Suprapubic skin (tissue), 4 donors: Measurements from ENCODE around the gene CYTH1. TPM values are rescaled to one million over a fixed set of nuclear protein-coding genes. Genes with fewer than 3 reads are reported as not detected.

Source experiments
- DNase-seq, 2 donors: peaks; one replicate each; pipeline ENCODE4 v3.0.0-alpha.2; 2019; ENCODE audit warnings: low spot score in 2 of 2
- H3K27ac ChIP-seq: fragments of 200-600 bp; sonication (generic); one replicate; pipeline ENCODE4 v1.5.1; 2019
- H3K27me3 ChIP-seq: fragments of 200-600 bp; sonication (generic); one replicate; pipeline ENCODE4 v1.5.1; 2019
- H3K36me3 ChIP-seq: fragments of 200-600 bp; sonication (generic); one replicate; pipeline ENCODE4 v1.5.1; 2019
- H3K4me1 ChIP-seq: fragments of 200-600 bp; sonication (generic); one replicate; pipeline ENCODE4 v1.5.1; 2019
- H3K4me3 ChIP-seq: fragments of 200-600 bp; sonication (generic); one replicate; pipeline ENCODE4 v1.5.1; 2019; ENCODE audit warnings: mild to moderate bottlenecking
- H3K9me3 ChIP-seq: fragments of 200-600 bp; sonication (generic); one replicate; pipeline ENCODE4 v1.5.1; 2019
- EP300 ChIP-seq: sonication (generic); formaldehyde crosslinking; IDR thresholded peaks from one replicate; pipeline ENCODE4 v1.6.1; 2017; ENCODE audit warnings: antibody characterized with exemption
- POLR2A ChIP-seq, 2 donors: fragments of 450-650 bp; IDR thresholded peaks; one replicate each; pipeline ENCODE4 v1.6.1; 2017; ENCODE audit warnings: antibody characterized with exemption in 2 of 2, mild to moderate bottlenecking in 2 of 2, moderate library complexity in 2 of 2
- POLR2AphosphoS5 ChIP-seq, 3 donors: sonication (generic); formaldehyde crosslinking; IDR thresholded peaks; one replicate each; pipeline ENCODE4 v1.6.1; 2017; ENCODE audit warnings: antibody characterized with exemption in 3 of 3
- WGBS: methylation state at CpG from one replicate; pipeline ENCODE4 v1.1.5; 2018; 5-methylcytosine and 5-hydroxymethylcytosine counted together
- total RNA-seq, 4 donors: library from RNA; depleted of rRNA; stranded (reverse); fragments of >200 nt; gene quantifications; one replicate each; pipeline ENCODE4 v1.1.0, GENCODE V29; 2016
- TF ChIP-seq, protein P1 (sequence below), 2 donors: fragments of 200-600 bp in 1 of 2; fragments of 450-650 bp in 1 of 2; sonication (generic) in 1 of 2; IDR thresholded peaks; one replicate each; pipeline ENCODE4 v1.5.1; 2016 to 2019; ENCODE audit warnings: antibody characterized with exemption in 2 of 2, mild to moderate bottlenecking in 1 of 2, moderate library complexity in 1 of 2

CYTH1 gene
- total RNA-seq, 4 donors from 2014 or later = 57.6 to 88.6 (median 74.9) TPM

- no peak for DNase-seq
- TF ChIP-seq, protein P1, sequence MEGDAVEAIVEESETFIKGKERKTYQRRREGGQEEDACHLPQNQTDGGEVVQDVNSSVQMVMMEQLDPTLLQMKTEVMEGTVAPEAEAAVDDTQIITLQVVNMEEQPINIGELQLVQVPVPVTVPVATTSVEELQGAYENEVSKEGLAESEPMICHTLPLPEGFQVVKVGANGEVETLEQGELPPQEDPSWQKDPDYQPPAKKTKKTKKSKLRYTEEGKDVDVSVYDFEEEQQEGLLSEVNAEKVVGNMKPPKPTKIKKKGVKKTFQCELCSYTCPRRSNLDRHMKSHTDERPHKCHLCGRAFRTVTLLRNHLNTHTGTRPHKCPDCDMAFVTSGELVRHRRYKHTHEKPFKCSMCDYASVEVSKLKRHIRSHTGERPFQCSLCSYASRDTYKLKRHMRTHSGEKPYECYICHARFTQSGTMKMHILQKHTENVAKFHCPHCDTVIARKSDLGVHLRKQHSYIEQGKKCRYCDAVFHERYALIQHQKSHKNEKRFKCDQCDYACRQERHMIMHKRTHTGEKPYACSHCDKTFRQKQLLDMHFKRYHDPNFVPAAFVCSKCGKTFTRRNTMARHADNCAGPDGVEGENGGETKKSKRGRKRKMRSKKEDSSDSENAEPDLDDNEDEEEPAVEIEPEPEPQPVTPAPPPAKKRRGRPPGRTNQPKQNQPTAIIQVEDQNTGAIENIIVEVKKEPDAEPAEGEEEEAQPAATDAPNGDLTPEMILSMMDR (IDR thresholded peaks at IDR 0.05) = no peak
- TF ChIP-seq EP300 (no peak), POLR2A (IDR thresholded peaks at IDR 0.05) (no peak), POLR2AphosphoS5 (IDR thresholded peaks at IDR 0.05) (no peak)
- no peaks in the 10 kb centered on the region for H3K4me1 ChIP-seq
- H3K27me3 ChIP-seq = no peaks in the 10 kb centered on the region
- no peaks in the 10 kb centered on the region for H3K36me3 ChIP-seq
- H3K9me3 ChIP-seq = no peaks in the 10 kb centered on the region
- H3K27ac ChIP-seq = no peak overlapping the region
- no peak overlapping the region for H3K4me3 ChIP-seq
- WGBS = 93% methylated on average over 14 of the region's 23 CpGs
These were observed 152.6 kb downstream of the CYTH1 start for GRCh38 chr17:78629436-78629995.

DNA sequence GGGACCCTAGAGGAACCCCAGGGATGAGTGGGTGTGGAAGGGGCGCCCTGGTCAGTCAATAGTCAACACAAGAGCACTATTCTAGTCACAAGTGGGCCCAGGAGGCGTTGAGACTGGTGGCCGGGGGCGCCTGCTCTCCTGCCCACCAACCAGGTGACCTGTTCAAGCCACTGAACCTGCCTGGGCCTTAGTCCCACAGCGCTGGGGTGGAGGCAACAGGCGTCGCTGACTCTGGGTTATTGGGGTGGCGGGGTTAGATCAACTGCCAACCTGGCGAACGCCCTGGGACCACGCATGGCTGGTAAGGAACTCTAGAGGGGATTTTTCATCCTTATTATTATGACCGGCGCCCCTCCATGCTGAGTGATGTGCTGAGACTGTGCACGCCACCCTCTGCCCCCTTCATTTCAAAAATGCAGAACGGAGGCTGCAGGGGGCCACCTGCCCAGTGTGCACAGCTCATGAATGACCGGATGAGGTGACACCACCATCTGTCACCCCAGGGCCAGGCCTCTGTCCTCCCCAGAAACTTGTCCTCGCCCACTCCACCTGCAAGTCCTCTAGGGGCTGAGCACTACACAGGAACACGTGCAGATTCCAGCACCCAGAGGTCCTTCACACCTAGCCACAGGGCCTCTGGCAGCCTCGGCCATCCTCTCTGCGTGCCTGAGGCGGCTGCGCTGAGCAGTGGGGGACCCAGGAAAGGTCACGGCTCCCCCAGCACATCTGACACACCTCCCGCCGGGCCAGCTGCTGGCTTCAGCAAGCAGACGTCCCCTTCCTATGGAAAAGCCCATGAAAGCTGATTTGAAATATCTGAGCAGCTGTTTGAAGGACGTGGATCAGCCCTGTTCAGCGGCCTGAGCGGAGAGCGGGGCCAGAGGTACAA lies 153.3 kb downstream of the CYTH1 start:
- no peaks in the 10 kb centered on the region for H3K4me1 ChIP-seq
- H3K9me3 ChIP-seq = no peaks in the 10 kb centered on the region
- DNase-seq = no peak
- no peaks in the 10 kb centered on the region for H3K27me3 ChIP-seq
- no peaks in the 10 kb centered on the region for H3K36me3 ChIP-seq
- TF ChIP-seq EP300 (no peak), POLR2A (IDR thresholded peaks at IDR 0.05) (no peak), POLR2AphosphoS5 (IDR thresholded peaks at IDR 0.05) (no peak)
- TF ChIP-seq, protein P1 (IDR thresholded peaks at IDR 0.05) = no peak
- H3K4me3 ChIP-seq = no peak overlapping the region
- WGBS = 97% methylated on average over 17 of the region's 30 CpGs
- no peak overlapping the region for H3K27ac ChIP-seq

GRCh38 chr17:78624324-78625151 lies 157.5 kb downstream of the CYTH1 start:
- WGBS = 69% methylated on average over 14 of the region's 14 CpGs
- DNase-seq = no peak
- no peaks in the 10 kb centered on the region for H3K36me3 ChIP-seq
- no peaks in the 10 kb centered on the region for H3K4me1 ChIP-seq
- no peak overlapping the region for H3K27ac ChIP-seq
- no peaks in the 10 kb centered on the region for H3K9me3 ChIP-seq
- TF ChIP-seq POLR2AphosphoS5 (IDR thresholded peaks at IDR 0.05) (no peak), EP300 (no peak), POLR2A (IDR thresholded peaks at IDR 0.05) (no peak)
- TF ChIP-seq, protein P1 (IDR thresholded peaks at IDR 0.05) = no peak
- no peak overlapping the region for H3K4me3 ChIP-seq
- H3K27me3 ChIP-seq = no peaks in the 10 kb centered on the region

Other genes with a start within 250 kb of the CYTH1 start
- 1 to 10 TPM; 3.7 to 6.7 (median 5.2) TPM for gene DNAH17, start 204.9 kb downstream of the CYTH1 start, total RNA-seq
- 100 to 1,000 TPM in 1 of 4 donors, 10 to 100 TPM in 3; 60.1 to 118 (median 74.4) TPM for gene USP36, start 58.5 kb upstream of the CYTH1 start, total RNA-seq
- 10 to 100 TPM in 1 of 4 donors, 1 to 10 TPM in 3; 2.4 to 11.1 (median 3.5) TPM for gene CEP295NL, start 120.9 kb upstream of the CYTH1 start, total RNA-seq
- gene TIMP2, start 143.1 kb upstream of the CYTH1 start, total RNA-seq = 100 to 1,000 TPM in 1 of 4 donors, 10 to 100 TPM in 3; 48.4 to 114 (median 76.0) TPM
- 100 to 1,000 TPM in 2 of 4 donors, 10 to 100 TPM in 2; 70.2 to 162 (median 105) TPM for gene LGALS3BP, start 197.7 kb upstream of the CYTH1 start, total RNA-seq
- gene CANT1, start 227.5 kb upstream of the CYTH1 start, total RNA-seq = 10 to 100 TPM; 21.8 to 37.4 (median 30.1) TPM
- 10 to 100 TPM; 15.7 to 38.1 (median 23.5) TPM for gene C1QTNF1, start 241.9 kb upstream of the CYTH1 start, total RNA-seq